GM19395 (cell line): ENCODE data around the gene FAM13A.
"Not testable (repeated sequence)": the region's sequence is repeated elsewhere in the genome, so short reads cannot be mapped to it uniquely, and the experiment has no call there.

Experiments used
- ATAC-seq: cut with Tn5 transposase; IDR thresholded peaks from one replicate; pipeline ENCODE4 v1.9.1; 2021; ENCODE audit warnings: mild to moderate bottlenecking, moderate library complexity; ENCODE audit not compliant: unreplicated experiment

FAM13A gene

DNA sequence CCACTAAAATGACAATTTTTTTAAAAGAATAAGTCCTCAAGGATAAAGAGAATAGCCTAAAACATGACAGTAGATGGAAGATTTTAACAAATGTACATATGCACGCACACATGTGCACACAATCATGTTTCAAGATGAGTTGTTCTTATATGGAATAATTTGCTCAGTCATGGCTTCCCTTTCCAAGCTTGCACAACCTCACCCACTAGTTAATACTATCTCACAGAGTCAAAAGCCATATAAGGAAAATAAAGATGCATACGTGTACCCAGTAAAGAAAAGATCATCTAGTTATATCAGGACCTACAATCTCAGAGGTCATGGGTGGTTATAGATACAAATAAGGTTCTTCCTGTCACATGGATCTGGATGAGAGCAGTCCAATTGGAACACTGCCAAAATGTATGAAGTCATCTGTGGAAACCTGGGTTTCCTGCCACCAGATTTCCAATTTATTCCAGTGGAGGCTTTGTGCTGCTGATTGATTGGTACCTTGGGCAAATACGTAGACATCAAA, 56.1 kb downstream of the FAM13A start:
- no peak for ATAC-seq

DNA sequence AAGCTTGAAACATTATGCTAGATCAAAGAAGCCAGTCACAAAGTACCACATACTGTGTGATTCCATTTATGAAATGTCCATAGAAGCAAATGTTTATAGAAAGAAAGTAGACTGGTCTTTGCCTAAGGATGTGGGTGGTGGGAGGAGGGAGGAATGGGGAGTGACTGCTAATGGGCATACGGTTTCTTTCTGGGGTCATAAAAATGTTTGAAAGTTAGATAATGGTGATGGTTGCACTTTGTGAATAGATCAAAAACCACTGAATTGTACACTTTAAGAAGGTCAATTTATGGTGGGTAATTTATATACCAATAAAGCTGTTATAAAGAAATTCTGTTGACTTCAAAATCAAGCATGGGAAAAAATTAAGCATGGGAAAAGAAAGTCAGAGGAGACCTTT, 56.6 kb downstream of the FAM13A start:
- no peak for ATAC-seq

DNA sequence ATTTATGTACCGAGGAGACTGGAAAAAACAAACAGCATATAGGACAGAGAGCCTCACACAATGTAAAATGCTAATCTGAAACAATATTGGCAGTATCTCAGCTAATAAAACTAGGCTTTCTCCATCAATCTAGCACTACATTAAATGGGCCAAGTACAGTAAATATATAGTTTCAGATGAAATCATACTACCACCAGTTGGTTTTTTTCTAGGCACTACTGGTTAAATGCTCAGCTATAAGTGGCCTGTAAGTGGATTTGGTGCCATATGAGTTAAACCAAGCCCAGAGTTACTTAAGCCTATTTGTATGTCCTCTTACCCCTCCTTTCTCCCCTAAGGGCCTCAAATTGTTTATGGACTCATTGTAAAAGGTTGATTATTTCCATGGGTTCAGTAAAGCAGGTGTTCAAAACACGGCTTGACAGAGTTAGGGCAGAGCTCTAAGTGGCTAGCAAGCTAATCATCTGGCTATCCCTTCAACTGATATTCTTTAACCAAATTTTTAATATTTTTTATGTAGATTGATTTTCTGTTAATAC, 57.5 kb downstream of the FAM13A start:
- no peak for ATAC-seq

DNA sequence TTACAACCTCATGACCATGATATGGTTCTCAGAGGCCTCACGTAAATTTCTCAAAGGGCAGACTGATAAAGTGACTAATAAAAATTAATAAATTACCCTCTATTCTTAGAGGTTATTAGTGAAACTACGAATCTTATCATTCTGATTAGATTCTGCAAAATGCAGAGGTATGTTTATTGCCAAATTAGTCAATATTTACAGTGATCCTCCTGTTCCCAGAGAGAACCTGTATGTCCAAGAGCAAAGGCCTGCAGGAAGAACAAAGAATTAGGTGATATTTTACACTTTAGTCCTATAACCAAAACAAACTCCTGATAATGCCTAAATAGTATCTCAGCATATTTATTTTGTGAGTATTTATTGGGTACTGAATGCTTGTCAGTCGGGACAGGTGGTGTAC, 58.1 kb downstream of the FAM13A start:
- ATAC-seq, result no peak

DNA sequence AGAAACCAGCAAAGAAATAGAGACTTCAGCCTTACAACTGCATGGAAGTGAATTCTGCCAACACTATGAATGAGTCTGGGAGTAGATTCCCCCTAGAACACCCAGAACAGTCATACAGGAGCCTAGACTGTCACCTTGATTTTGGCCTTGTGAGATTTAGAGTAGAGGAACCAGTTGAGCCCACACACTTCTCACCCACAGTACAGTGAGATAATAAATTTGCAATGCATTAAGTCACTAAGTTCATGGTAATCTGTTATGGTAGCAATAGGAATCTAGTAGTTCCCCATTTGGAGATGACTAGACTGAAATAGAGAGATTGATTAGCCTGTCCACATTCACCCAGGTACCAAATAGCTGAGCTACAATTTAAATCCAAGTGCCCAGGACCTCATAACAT, 59.0 kb downstream of the FAM13A start:
- ATAC-seq, result no peak

DNA sequence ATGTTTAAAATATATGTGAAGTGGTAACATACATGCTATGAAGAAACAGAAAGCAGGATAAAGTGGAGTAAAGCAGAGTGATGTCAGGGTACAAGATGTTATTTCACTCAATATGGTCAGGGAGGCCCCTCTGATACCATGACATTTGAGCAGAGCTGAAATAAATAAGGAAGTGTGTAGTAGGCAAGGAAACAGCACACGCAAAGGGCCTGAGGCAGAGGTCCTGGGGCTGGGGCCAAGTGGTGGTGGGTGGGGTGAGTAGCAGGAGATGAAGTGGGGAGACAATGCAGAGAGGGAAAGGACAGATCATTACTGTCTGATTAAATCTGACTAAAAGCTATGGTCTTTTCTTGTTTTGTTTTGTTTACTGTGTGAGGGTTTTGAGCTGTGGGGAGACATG, 61.1 kb downstream of the FAM13A start:
- no peak for ATAC-seq

DNA sequence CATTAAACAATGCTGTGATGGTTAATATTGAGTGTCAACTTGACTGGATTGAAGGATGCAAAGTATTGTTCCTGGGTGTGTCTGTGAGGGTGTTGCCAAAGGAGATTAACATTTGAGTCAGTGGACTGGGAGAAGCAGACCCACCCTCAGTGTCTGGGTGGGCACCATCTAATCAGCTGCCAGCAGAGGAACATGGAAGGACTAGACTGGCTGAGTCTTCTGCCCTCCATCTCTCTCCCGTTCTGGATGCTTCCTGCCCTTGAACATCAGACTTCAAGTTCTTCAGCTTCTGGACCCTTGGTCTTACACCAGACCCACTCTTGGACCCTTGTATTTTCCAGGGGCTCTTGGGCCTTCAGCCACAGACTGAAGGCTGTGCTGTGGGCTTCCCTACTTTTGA, 61.7 kb downstream of the FAM13A start:
- ATAC-seq, result not testable (repeated sequence)

DNA sequence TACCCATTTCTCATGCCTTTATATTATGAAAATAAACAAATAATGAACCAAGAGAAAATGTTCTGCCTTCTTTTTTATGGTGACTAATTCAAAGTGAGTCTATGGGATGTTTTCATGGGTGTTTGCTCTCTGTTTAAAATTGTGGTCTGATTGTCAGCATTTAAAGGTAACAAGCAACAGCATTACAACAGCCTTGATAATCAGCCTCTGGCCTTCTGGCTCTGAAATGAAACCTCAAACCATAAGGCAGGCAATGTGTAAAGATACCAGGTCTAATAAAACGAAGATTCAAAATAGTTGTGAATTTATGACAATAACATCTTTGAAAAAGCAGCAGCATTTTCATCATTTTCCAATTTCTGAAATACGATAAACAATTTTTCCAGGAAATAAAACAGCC, 63.7 kb downstream of the FAM13A start:
- no peak for ATAC-seq

DNA sequence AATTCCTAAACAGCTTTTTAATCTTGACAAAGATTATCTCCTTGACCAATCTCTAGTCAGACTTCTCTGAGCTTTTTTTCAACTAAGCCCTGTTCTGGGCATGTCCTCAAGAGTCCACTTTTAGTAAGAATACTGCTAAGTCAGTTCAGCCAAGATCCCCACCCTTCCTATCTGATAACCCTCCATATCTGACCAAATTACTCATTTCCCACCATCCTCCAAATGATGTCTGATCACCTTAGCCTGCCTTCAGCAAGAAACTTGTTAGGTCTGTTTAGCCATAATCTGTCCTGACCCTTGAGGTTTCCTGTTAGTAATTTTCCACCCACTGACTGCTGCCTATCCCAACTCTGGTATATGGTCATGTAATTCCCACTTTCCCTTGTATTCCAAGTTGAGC, 65.2 kb downstream of the FAM13A start:
- no peak for ATAC-seq

DNA sequence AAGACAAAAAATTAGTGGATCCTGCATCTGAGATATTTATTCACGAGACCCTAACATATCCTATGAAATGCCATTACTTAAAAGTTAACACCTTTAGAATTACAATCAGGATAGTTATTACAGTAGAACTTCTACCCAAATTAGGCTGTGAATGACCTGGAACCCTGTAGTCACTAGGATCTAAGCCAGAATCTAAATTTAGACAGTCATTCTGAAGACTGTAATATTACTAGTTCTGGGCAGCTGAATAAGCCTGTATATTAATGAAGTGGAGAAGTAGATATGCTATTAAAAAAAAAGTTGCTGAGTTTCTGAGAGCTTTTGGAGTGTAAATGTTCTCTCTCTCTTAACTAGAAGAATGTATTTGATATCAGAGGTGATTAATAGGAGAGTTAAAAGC, 67.0 kb downstream of the FAM13A start:
- ATAC-seq, result no peak

DNA sequence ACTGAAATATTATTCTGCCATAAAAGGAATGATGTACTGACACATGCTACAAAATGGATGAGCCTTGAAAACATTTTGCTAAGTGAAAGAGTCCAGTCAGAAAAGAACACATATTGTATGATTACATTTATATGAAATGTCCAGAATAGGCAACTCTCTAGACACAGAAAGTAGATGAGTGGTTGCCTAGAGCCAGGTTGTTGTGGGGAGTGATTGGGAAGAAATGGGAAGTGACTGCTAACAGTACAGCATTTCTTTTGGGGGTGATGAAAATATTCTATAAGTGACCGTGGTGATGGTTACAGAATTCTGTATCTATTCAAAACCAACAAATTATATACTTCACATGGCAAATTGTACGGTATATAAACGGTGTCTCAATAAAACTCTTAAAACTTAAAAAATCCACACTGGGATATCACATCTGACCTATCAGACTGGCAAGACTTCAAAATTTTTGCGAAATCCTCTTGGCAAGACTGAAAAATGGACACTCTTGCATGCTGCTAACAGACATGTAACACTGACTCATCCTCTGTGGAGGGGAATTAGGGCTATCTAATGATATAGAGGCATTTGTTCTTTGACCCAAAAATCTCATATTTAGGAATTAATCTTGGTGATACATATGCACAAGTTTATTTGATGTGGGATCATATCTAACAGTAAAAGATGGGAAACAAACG, 71.8 kb downstream of the FAM13A start:
- ATAC-seq, result no peak

DNA sequence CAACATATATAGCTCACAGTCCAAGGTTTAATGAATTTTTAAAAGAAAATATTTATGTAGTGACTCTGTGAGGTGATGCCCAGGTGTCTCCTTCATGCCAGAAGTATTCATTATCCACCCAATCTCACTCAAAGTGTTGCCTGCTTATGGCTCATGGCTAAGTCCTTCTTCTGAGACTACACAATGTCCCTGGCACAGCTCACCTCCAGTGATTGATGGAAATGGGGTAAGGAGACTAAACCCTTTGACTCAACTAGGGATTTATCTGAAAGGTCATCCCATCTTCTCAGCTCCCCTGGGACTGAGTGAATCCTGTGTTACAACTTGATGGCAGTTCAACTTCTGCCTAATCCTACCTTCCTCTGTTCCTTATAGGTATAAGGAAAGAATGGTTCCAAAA, 74.2 kb downstream of the FAM13A start:
- ATAC-seq, result no peak

DNA sequence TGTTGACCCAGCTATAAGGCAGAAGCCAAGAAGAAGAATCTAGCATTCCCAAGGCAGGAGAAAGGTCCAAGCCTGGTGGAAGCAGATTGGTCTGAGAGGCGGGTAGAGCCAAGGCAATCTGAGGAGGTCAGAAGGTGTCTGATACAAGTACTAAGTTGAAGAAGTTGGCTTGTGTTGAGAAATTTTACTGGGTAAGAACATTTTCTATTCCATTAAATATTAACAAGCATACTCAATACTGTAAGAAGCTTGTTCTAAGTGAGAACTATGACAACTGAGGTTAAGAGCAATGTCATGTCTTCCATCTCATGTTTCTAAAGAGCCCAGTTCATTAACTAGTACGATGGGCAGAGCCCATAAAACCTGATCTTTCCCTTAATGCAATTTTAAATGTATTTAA, 75.0 kb downstream of the FAM13A start:
- ATAC-seq, result peak; percentile 87

DNA sequence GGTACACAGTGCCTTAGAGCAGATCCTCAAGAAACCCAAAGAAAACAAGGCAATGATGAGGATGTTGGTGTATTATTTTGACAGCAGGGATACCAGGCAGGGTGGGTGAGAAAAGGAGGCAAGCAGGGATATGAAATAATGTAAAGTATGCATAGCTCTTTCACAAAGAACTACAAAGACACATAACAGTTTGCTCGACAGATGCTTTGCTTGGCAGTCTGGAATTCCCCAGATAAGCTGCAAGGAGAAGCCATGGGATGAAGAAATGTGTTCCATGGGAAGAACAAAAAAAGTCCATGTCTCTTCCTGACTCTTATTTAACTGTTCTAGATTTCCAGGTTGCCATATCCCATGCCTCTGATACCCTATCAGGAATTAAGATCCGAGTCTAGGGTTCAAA, 75.4 kb downstream of the FAM13A start:
- ATAC-seq, result no peak

DNA sequence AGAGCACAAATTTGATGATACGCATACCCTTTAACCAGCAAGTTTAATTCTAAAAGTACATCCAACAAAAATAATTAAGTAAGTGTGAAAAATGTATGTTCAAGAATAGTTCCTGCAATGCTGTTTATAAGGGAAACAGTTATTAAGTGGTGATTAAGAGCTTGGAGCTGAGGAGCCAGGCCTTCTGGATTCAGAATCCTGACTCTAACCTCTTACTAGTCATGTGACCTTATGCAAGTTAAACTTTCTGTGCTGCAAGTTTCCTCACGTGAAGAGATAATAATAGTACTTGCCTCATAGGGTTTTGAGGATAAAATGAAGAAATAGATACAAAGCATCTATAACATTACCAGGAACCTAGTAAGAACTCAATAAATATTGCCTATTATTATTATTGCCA, 77.7 kb downstream of the FAM13A start:
- no peak for ATAC-seq

DNA sequence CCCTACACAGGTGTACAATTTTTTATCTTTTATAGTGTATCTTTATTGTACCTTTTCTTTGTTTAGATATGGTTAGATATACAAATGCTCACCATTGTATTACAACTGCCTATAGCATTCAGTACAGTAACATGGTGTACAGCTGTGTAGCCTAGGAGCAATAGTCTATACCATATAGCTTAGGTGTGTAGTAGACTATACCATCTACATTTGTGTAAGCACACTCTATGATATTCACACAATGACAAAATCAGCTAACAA, 80.3 kb downstream of the FAM13A start:
- no peak for ATAC-seq

DNA sequence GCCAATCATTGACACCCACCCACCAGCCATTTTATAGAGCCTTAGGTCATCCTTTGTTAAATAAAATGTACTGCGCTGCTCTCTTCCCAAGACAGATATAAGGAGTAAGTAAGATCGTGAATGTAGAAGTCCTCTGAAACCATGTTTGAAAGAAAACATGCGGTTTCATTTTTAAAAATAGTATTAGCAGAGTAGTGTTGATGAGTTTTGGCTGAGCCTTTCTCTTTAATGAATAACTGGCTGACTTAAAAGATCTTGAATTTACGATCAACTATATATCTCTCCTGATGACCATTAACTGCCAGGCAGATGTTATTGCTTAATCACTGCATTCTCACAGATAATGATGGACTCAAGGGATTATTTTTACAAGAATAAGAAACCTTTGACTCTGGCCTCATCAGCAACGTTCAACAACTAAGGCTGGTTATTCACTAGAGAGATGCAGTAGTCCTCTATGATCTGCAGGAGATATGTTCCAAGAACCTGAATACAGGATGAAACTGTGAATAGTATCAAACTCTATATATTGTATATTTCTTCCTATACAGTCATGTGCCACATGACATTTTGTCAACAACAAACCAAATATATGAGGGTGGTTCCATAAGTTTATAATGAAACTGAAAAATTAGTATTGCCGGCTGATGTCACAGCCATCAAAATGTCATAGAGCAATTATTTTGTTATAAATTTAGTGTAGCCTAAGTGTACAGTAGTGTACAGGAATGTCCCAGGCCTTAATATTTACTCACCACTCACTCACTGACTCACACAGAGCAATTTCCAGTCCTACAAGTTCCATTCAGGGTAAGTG, 80.8 kb downstream of the FAM13A start:
- ATAC-seq, result no peak

DNA sequence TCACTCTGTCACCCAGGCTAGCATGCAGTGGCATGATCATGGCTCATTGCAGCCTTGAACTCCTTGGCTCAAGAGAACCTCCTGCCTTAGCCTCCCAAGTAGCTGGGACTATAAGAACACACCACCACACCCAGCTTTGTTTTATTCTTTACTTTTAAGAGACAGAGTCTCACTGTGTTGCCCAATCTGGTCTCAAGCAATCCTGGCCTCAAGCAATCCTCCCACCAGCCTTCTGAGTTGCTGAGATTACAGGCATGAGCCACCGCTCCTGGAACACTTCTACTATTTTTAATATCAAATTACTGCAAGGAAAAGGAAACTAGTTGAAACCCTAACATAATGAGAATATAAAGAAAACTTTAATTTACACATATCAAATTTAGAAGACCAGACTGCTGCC, 85.4 kb downstream of the FAM13A start:
- ATAC-seq, result no peak

DNA sequence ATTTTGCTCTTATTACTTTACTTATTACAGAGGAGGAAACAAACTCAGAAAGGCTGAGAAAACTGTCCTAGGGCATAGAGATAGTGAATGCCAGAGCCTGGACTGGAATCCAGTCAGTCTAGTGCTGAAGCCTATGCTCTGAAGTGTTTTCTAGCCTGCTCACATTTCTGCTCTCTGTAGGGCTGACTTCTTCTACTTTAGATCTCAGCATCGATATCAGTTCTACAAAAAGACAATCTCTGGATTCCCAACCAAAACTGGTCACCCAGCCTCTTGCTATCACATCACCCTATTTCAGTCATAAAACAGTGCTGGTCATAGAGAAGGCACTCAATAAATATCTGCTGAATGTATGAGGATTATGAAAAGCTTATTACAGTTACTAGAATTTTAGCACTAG, 87.2 kb downstream of the FAM13A start:
- no peak for ATAC-seq

DNA sequence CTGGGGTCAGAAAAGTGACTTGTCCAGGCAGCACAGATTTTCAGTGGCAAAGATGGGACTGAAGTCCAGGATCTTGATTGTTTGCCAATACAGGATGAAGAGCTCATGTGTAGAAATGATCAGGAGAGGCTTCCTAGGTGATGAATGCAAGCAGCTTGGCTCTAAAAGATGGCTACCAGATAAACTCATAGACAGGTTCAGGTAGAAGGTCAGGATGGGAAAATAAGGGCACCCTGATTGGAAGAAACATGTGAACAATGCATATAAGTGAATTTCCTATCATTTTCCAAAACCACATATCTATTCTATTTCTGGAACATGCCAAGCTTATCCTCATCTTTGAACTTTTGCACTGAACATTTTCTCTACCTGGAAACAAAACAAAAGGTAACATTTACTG, 87.7 kb downstream of the FAM13A start:
- no peak for ATAC-seq

DNA sequence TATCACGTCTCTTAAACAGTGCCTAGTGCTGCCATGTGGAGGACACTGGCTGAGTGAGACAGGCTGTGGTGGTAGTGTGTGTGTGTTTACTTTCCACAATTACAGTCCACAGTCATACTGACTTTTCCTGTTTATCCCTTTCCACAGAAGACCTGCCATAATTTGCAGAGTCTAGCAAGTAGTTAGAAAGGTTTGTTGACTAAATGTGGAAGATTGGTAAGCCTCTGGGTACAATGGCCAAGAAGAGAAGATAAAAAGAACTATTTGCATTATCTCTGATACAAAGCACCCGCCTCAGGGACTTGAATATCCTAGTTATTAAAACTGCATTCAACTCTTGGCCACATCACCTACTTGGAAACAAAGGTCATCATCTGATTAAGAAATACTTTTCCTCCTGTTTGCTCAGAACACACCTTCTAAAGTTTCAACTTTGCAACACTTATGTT, 89.1 kb downstream of the FAM13A start:
- ATAC-seq, result no peak

DNA sequence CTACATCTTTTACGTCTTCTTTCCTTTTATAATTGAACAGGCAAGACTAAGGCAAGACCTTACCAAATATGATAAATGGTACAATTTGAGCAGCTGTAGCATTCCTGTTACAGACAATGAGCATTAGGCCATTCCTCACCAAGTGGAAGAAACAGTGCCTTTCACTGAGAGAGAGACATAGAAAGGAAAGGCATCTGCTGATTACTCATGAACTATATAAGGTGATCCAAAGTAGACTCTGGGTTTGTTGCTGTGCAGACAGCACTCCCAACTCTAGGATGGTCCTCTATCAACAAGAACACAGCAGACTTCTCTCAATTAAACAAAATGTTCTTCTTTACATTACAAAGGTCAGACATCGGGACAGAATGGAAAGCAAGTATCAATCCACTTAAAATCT, 91.9 kb downstream of the FAM13A start:
- ATAC-seq, result no peak
